GM18517 (cell line): Measurements from ENCODE around the gene TRIM65.

Source experiments
- ATAC-seq: cut with Tn5 transposase; IDR thresholded peaks from one replicate; pipeline ENCODE4 v1.9.1; 2021; ENCODE audit warnings: mild to moderate bottlenecking, moderate library complexity; ENCODE audit not compliant: unreplicated experiment

TRIM65 gene

GRCh38 chr17:75839942-75840798 is 56.6 kb downstream of the TRIM65 start:
- ATAC-seq = no peak
